HG02938 (cell line): Measurements from ENCODE around the gene WNT1.

ENCODE experiments used
- ATAC-seq: cut with Tn5 transposase; IDR thresholded peaks from one replicate; pipeline ENCODE4 v1.9.1; 2021; ENCODE audit warnings: mild to moderate bottlenecking, moderate library complexity; ENCODE audit not compliant: unreplicated experiment

The WNT1 gene

DNA sequence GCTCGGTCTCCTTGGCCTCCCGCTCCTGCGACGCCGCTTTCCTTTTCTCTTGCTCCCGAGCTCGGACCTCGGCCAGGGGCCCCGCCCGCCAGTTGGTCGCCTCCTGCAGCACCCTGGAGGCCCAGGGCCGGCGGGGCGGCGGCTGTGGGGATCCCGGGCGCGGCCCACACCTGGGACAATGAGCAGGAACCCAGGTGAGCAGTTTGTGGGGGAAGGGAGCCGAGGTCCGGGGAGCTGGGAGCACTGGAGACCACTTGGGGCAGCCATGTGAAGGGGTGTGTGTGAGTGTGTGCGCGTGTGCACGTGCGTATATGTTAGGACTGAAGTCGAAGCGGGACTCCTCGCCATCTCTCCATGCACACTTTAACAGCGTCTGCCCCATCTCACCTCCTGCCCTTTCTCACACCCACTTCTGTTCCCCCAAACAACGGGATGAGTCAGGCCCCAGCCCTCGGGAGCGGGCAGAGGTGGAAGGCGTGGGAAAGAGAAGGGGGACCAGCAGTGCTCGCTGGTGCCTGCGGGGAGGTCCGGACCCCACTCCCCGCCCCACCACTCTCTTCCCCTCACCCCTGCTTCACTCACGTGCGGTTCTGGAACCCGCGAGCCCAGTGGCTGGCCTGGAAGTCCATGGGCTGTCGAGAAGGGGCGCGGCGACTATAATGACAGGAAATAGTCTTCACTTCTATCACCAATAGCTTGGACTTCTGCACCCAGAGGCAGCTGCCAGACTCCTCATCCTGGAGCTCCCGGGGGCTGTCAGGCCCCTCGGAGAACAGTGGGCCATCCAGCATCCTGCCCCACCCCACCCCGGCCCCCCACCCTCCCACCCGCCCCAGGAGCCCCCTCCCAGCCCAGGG is 20.6 kb downstream of the WNT1 start:
- no peak for ATAC-seq

DNA sequence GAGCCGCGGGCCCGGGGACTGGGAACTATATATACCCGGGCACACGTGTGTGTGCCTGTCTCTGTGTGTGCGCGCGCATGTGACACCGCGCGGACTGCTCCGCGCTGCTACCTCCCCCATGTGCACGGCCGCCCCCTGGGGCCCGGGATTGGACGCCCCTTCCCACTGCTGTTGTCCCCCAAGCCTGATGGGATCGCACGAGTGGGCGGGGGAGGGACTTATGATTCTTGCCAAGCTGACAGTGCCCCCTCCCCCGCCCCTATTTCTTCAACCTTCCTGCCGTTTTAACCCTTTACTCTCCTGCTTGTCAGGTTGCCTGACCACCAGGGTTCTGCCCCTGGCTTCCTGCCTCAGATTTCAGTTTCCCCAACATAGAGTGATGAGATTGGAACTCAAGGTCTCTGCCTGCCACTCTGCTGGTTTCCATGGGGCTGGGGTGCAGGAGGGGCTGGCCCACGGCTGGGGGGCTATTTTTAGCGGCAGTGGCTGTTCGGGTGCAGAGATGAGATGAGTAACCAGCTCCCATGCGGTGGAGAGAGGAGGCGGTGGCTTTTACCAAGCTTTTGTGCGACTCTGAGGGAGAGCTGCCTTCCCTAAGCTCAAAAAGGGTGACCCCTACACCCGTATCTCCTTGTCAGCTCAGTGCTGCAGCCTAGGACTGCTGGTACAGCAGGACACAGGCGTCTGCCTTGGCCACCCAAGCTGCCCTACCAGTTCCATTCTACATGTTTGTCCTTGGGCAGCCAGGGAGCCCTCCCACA is 21.4 kb downstream of the WNT1 start, which contains the start of gene DDN:
Gene DDN (minus strand): TSS at position 5 of the 761 bp plus-strand sequence. CDS start 88 bp downstream, outside the sequence.
- no peak for ATAC-seq

DNA sequence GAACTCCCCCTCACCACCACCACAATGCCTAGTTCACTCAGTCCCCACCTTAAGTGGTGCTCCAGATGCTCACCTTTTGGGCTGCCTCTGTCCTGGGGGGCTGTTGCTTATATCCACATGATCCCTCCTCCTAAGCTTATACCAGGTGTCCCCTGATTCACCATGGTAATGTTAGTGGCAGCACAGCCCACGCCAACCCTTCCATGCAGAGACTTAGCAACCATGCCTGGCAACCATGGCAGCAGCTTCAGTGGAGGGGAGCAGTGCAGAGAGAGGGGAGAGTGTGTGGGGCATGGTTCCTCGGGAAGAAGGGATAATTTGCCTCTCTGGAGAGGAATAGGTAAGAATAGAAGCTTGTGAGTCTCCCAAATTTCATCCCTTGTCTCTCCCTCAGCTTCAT is 22.2 kb downstream of the WNT1 start:
- no peak for ATAC-seq

DNA sequence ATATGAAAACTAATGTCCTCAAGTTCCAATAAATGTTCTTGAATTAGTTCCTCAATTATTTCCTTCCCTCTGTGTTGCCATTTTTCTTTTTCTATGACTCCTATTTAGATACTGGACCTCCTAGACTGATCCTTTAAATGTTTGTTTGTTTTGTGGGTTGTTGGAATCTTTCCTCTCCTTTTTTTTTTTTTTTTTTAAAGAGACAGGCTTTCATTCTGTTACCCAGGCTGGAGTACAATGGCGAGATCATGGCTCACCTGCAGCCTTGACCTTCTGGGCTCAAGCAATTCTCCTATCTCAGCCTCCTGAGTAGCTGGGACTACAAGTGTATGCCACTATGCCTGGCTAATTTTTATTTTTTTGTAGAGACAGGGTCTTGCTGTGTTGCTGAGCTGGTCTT is 30.8 kb downstream of the WNT1 start:
- no peak for ATAC-seq

DNA sequence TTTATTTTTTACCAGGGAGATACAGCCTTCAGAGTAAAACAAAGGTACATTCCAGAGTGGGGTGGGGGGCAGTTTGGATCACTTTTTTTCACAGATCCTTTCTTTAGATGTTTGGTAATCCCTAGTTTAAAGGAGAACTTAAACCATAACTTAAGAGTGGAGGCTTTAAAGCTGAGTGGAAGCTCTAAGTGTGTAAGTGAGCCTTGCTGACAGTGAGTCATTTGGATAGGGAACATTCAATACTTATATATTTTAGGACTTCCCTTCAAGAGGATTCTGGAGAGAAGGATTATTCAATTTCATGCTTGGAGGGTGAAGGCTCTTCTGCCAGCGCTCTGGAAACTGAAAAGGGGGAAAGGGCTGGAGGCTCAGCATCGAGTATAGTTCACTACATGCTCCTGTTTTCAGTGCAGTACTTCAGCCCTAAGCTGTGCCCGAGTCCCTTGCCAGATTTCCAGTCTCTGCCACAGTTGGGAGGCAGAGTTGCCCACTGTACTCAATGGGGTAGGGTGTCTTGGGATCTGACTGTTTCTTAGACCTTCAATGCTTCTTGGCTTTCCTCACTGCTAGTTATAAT is 32.1 kb downstream of the WNT1 start:
- no peak for ATAC-seq

DNA sequence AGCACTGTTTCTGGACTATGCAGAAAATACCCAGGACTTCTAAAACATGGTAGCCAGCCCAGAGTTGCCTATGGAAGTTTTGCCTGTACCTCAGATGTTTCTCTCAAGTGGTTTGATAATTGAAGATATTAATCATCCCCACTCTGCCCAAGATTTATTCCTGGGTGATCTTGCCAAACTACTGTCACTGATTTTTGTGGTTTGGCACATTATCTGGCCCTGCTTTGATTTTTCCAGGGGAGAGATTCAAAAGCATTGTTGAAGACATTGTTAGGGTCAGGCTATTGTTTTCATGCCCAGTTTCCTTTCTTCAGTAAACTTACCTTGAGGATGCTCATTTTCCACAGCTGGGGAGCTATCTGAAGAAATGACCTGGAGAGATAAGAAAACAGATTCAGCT is 34.6 kb downstream of the WNT1 start:
- no peak for ATAC-seq

DNA sequence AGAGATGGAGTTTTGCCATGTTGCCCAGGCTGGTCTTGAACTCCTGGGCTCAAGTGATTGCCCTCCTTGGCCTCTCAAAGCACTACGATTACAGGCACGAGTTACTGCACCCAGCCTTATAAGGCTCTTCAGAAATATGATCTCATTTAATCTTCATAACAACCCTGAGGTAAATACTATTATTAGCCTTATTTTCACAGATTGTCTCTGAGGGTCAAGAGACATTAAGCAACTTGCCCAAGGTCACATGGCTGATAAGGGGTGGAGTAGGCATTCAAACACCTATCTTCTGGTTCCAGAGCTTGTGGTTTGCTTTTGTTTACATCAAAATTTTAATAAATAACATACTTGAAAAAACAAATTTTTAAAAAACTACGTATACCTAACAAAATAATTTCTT is 35.3 kb downstream of the WNT1 start:
- no peak for ATAC-seq

DNA sequence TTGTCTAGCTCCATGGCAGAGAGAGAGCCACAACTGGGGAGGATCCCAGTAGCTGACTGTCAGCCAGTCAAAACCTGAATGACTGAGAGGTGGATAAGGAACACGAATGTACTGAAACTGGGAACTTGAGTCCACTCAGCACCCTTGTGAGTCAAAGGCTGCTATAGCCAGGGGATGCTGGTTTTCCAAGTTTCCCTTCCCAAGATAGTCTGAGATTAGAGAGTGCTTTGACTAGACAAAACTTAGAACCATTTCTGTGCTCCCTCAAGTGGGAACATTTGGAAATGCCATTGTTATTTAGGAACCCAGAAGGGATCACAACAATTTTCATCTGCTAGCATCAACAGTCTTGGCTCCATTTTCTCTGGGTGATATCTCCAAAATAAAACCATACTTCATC is 36.4 kb downstream of the WNT1 start:
- no peak for ATAC-seq

DNA sequence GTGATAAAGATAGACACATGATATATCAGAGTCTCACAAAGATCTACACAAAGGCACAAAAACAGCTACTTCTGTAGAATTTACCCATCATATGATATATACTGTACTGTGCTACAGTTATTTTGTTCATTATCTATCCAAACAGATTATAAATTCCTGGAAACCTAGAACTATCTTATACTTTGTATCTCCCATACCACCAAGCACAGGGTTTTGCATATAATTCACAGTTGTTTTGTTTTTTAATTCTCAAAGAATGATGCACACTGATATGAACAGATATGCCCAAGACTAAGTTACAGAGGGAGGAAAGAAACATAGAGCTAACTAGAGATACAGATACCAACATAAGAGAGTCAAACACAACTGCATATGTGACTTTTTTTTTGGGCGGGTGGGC is 37.1 kb downstream of the WNT1 start:
- no peak for ATAC-seq

DNA sequence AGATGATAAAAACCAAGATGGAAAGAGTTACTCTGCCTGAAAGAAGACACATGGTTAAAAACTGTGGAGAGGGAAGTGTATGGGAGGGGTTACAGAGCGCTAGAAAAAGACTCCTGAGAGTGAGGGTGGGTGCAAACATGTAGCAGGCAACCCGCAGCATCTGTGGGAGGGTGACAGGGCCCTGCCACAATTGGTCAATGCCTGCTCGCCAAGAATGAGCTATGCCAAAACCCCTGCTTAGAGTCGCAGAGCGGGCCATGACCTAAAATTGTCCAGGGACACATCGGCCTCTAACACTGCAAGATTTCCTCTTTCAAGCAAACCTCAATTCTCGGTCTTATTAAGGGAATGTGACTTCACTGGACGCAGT is 39.8 kb downstream of the WNT1 start:
- ATAC-seq = peak; percentile 6

DNA sequence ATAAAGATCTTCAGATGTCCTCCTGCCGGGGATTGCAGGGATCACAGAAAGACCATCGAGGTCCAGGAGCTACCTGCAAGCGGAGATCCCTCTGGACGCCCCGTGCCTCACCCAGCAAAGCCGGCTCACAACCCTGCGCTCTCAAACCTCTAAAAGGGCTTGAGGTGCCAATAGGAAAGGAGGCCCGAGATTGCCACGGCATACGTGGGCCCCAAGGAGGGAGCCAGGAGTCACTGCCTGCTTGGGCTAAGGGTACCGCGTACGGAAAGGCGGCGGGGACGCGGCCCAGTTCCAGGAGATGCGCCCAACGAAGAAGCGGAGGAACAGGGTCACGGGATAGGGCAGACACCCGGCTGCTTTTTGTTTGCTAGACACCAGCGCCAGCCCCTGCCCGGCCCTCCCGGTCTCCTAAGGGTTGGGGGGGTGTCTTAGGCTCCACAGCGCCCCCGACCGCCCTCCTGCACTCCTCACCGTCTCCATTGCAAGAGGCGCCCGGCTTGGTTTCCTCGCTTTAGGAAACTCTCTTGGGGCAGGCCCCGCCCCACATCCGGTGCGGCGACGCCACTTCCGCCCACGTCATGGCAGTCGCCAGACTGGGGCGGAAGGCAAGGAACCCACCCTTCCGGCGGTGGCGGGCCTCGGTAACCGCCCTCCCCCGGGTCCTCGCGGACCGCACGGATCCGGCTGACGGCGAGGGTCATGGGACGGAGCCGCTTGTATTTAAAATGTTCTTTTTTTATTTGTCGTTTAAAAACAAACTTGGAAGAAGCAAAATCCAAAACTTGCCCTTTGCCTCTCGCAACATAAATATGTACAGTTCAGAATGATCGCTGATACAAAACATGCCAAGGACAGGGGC is 40.4 kb downstream of the WNT1 start, which contains the start of gene PRKAG1:
Gene PRKAG1 (minus strand): TSS at position 516 of the 859 bp plus-strand sequence. CDS start 36 bp downstream, at position 480.
- peak; percentile 83 for ATAC-seq

DNA sequence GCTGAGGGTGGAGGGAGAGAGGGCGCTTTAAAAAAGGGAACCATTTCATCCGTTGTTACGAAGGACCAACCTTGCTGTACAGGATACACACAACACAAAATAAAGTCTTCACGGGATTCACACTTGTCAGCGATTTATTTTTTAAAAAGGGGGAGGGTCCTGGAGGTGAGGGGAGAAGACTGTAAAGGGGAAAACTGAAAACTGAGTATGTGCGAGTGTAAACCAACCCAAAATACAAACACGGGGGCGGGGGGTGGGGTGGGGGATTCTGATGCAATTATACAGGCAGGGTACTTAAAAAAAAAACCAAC is 41.0 kb downstream of the WNT1 start:
- peak; percentile 23 for ATAC-seq

DNA sequence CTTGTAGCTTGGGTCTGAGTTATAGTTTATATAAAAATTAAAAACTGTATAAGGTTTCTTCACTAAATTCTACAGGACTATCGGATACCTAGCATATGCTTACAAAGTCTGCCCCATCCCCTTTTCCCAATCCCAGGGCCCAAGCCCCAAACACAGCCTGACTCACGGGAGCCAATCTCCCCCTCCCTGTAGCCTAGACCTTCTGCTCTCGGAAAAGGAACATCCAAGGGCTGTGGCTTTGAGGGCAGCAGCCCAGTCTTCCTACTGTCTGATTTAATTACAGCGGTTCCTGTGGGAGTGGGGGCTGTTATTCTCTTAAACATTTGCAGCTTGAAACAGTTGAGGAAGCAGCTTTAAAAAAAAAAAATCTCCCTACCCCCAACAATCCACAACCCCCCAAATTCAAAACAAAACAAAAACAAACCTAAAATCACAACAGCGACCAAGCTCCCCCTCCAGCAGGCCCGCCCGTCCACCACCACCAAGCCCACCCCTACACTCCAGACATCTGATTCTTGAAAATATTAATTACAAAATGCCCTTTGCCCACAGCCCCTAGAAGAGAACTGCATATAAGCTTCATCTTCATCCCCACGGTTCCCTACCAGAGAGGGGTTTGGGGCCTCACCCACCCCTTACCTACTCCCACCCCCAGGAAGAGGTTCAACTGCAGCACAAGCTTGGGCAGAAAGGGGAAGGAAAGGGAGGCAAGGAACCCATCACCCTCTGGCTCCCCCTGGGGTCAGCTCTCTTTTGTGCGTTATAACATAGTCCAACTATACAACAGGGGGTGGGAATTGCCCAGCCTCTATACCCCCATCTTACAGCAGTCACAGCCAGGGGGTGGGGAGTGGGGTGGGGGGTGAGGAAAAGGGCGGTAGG is 41.6 kb downstream of the WNT1 start:
- no peak for ATAC-seq

DNA sequence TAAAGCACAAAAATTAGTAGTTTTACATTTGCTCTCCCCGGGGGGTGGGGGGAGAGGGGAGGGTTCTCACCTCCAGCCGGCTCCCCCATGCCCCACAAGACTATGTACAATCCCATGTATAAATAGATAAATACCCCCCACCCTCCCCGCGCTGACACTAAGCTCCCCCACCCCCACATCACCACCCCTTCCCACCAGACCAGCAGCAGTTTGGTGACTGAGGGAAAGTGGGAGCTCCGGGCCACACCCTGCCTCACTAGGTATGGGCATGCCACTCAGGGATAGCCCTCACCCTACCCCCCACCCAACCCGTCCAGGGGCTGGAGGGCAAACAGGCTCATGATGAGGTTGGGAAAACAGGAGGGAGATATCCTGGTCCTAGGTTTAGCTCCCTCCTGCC is 42.3 kb downstream of the WNT1 start:
- no peak for ATAC-seq

DNA sequence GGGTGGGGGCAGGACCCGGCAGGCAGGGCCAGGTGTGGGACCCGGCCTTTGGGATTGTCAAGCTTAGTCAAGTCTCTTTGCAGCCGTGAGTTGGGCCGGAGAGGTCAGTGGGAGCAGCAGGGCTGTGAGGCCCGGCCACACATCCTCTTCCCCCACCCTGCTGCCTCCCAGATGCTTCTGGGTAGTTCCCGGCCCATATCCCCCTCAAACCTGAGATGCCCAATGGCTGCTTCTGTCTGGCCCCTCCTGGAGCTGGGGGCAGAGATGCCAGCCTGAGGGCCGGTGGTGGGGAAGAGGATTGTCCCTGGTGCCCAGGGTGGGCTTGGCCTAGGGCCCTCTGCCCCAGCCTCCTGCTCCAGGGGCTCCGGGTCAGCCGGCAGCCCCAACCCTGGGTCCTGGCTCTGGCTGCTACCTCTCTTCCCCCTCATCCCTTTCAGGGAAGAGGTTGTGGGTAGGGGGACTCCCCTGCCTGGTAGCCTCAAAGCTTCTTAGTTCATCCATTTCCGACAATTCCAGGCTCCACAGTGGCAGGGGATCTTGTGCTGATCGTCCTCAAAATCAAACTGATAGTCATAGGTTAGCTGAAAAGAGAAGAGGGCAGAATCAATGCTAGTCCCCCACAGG is 43.3 kb downstream of the WNT1 start:
- ATAC-seq = no peak

DNA sequence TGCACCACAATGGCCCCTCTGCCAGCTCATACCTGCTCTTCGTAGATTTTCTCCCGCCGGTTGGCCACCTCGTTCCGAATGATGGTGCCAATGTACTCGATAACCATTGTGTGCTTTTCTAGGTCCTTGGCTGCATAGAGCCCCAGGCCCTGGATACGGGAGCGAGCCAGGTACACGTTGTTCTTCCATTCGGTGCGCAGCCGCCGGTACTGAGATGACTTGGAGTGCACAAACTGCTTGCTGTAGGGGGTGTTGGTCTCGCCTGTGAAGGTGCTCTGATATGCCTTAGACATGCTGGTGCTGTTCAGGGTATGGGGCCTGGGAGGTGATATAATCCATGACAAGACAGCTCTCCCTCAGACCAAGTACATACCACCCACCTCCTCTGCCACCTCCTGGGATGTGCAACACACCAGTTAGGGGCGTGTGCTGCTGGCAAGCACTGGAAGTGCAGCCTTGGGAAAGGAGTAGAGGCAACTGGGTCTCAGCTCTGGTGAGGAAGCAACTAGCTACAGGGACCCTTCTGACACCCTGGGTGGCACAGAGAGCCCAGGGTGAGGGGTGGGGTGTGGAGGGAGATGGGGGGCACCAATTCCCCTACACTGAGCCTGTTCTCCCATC is 44.5 kb downstream of the WNT1 start:
- ATAC-seq = no peak

DNA sequence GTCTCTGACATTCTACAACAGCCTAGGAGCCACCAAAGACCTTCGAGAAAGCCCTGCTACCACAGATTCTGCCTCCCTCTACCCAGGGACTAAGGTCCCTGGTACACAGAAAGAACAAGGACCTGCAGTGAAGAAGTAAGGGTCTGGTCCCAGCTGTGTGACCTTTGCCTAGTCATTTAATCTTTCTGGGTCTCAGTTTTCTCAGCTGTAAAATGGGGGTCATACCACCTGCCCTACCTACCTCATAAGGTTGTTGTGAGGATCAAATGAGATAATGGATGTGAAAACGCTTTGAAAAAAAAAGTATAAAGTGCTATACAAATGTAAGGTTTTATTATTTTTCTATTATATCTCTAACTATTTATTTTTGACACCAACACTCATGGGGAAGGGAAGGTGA is 45.7 kb downstream of the WNT1 start:
- ATAC-seq = no peak

DNA sequence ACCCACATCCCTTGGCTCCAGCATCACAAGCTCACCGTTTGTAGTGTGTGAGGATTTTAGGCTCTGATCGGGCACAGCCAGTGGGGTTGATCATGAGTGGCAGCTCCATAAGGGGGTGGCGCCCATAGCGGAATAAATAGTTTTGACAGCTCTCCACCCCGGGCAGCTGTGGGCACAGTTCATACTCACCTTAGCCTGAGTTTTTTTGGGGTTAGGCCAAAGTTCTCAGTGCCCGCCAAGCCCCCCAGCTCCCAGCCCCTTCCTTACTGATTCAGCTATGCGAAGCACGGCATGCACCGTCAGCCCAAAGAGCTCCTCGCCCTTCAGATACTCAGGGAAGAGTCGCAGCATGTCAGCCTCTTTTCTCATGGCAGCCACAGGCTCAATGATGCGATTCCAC is 46.4 kb downstream of the WNT1 start:
- no peak for ATAC-seq

DNA sequence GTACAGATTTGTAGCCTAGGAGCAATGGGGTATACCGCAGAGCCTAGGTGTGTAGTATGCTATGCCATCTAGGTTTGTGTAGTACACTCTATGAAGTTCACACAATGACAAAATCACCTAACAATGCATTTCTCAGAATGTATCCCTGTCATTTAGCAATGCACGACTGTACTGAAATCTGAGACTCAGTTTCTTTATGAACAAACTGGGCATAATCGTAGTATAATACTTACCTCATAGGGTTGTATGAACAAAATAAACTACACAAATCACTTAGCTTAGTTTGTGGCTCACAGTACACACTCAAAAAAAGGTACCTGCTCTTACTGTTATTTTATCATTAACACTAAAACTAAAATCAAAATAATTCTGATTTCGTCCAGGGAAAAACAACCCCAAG is 47.3 kb downstream of the WNT1 start:
- ATAC-seq = no peak
